Duodenal mucosa (tissue), 2 donors: ENCODE measurements around the gene OR11A1.

Source experiments
- H3K27ac ChIP-seq: one replicate; pipeline ENCODE4 v1.7.0; 2013; ENCODE audit warnings: low read depth, low read length
- H3K27me3 ChIP-seq, 2 donors: one replicate each; pipeline ENCODE4 v1.7.0; 2013; ENCODE audit warnings: low read length in 2 of 2, control low read depth in 1 of 2; ENCODE audit not compliant: insufficient read depth in 2 of 2, control insufficient read depth in 1 of 2
- H3K36me3 ChIP-seq, 2 donors: one replicate each; pipeline ENCODE4 v1.7.0; 2013; ENCODE audit warnings: low read length in 2 of 2, control low read depth in 1 of 2; ENCODE audit not compliant: insufficient read depth in 2 of 2, control insufficient read depth in 1 of 2
- H3K4me1 ChIP-seq, 2 donors: one replicate each; pipeline ENCODE4 v1.7.0; 2013; ENCODE audit warnings: low read length in 2 of 2, control low read depth in 1 of 2; ENCODE audit not compliant: insufficient read depth in 2 of 2, control insufficient read depth in 1 of 2
- H3K4me3 ChIP-seq, 2 donors: one replicate each; pipeline ENCODE4 v1.7.0; 2013; ENCODE audit warnings: low read length in 2 of 2, low read depth in 1 of 2
- H3K9ac ChIP-seq, 2 donors: one replicate each; pipeline ENCODE4 v1.7.0; 2013; ENCODE audit warnings: low read length in 2 of 2, low read depth in 1 of 2
- H3K9me3 ChIP-seq, 2 donors: one replicate each; pipeline ENCODE4 v1.7.0; 2013; ENCODE audit warnings: low read length in 2 of 2, control low read depth in 1 of 2; ENCODE audit not compliant: control insufficient read depth in 1 of 2

The OR11A1 gene

DNA sequence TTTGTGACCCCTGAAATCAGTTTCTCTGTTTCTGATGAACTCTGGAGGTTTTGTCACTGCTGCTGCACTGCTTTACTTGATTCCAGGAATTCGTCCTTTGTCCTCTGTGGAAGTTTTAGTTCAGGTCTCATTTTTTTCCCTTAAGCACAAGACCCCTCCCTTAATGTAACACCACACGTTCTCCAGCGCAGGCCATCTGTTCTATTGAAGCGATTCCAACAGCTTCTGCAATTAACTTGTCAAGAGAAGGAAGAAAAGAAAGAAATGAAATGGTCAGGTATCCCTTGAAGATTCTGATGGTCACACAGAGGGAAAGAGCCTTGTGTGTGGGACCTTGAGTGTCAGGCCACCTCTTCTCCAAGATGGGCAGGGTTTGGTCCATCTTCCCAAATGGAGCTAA lies 38.7 kb upstream of the OR11A1 start:
- Histone ChIP-seq H3K4me3 (no peak overlapping the region), H3K4me1 (no peaks in the 10 kb centered on the region), H3K36me3 (no peaks in the 10 kb centered on the region), H3K9ac (no peak overlapping the region), H3K9me3 (no peaks in the 10 kb centered on the region), H3K27ac (no peak overlapping the region), H3K27me3 (no peaks in the 10 kb centered on the region)

DNA sequence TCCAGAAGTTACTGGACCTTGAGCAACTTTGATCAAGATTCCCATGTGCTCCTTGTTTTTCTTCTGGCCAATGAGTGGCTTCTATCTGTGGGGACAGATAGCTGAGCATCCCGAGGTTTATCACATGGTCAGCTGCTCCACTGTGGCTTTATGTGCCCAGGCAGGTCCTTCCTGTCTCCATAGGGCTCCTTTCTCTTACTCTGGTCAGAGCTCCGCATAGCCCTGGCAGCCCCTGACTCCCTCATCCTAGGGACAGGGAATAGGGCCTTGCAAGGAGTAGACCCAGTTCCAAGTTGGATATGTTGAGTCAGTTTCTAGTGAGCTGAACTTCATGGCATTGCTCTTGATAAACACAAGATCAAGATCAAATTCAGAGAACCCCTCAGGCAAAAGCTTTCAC lies 37.3 kb upstream of the OR11A1 start:
- Histone ChIP-seq H3K36me3 (no peaks in the 10 kb centered on the region), H3K27me3 (no peaks in the 10 kb centered on the region), H3K27ac (no peak overlapping the region), H3K9me3 (no peaks in the 10 kb centered on the region), H3K9ac (no peak overlapping the region), H3K4me3 (no peak overlapping the region), H3K4me1 (no peaks in the 10 kb centered on the region)

DNA sequence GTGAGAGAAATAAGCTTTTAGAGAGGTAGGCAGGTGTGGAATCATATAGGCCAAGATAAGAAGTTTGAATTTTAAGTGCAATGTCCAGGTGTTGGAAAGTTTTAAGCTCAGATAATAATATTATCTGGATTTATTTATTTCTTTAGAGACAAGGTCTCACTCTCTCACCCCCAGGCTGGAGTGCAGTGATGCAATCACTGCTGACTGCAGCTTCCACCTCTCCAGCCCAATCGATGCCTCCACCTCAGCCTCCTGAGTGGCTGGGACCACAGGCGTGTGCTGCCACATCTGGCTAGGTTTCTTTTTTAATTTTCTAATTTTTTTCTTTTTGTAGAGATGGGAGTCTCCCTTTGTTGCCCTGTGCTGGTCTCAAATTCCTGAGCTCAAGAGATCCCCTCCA lies 36.4 kb upstream of the OR11A1 start:
- no peaks in the 10 kb centered on the region for H3K4me1 ChIP-seq
- no peak overlapping the region for H3K4me3 ChIP-seq
- no peaks in the 10 kb centered on the region for H3K9me3 ChIP-seq
- no peaks in the 10 kb centered on the region for H3K27me3 ChIP-seq
- H3K27ac ChIP-seq: no peak overlapping the region
- no peaks in the 10 kb centered on the region for H3K36me3 ChIP-seq
- H3K9ac ChIP-seq: no peak overlapping the region

DNA sequence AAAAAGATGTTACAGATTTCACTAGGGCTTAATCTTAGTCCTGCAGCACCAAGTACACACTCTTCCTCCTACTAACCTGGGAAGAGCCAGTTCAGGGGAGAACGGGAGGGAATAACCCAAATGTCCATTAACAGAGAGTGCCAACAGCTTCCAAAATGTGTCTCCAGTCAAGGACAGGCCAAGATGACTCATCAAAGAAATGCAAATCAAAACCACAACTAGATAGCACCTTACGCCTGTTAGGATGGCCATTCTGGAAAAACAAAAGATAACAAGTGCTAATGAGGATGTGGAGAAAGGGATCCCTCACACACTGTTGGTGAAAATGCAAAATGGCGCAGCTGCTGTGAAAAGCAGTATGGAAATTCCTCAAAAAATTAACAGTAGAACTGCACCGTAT lies 34.7 kb upstream of the OR11A1 start:
- no peak overlapping the region for H3K9ac ChIP-seq
- H3K4me3 ChIP-seq: no peak overlapping the region
- no peaks in the 10 kb centered on the region for H3K9me3 ChIP-seq
- H3K4me1 ChIP-seq: no peaks in the 10 kb centered on the region
- H3K36me3 ChIP-seq: no peaks in the 10 kb centered on the region
- H3K27ac ChIP-seq: no peak overlapping the region
- H3K27me3 ChIP-seq: no peaks in the 10 kb centered on the region

DNA sequence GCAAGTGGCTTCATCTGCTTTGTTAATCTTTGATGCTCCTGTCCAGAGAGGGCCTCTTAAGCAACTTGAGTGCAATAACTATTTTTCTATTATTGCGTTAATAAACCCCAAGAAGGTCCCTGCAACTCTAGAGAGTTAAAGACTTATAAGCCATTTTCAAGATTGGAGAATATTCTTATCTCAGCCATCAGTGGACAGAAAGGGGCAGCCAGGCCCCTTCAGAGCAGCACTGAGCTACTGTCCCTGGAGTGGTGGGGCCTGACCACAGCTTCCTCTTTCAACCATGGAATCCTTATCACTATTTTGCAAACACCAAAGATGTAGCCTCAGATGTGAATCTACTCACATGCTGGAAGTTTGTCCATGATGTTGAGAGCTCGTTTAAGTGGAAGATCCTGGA lies 33.7 kb upstream of the OR11A1 start:
- Histone ChIP-seq H3K4me1 (no peaks in the 10 kb centered on the region), H3K27me3 (no peaks in the 10 kb centered on the region), H3K9ac (no peak overlapping the region)

DNA sequence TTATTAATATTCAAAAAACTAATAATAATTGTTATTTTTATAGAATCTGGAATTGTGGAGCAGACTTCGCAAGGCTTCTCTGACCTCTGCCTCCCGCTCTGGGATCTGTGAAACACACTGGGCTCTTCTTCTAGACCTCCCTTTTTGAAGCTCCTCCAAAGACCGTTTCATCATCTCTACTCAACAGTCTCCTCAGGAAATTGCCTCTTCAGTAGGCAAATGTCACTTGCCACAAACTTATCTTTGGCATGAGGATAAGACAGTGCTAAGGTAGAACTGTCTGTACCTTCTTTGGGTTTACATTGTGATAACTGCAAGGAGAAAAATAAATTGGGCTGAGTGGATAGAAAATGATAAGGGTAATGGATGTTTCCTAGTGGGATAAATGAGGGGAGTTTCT lies 33.2 kb upstream of the OR11A1 start:
- no peaks in the 10 kb centered on the region for H3K36me3 ChIP-seq

More for the DNA sequence above, 33.7 kb upstream of the OR11A1 start:
- no peaks in the 10 kb centered on the region for H3K9me3 ChIP-seq
- H3K27ac ChIP-seq: no peak overlapping the region
- H3K4me3 ChIP-seq: no peak overlapping the region
- H3K36me3 ChIP-seq: no peaks in the 10 kb centered on the region

DNA sequence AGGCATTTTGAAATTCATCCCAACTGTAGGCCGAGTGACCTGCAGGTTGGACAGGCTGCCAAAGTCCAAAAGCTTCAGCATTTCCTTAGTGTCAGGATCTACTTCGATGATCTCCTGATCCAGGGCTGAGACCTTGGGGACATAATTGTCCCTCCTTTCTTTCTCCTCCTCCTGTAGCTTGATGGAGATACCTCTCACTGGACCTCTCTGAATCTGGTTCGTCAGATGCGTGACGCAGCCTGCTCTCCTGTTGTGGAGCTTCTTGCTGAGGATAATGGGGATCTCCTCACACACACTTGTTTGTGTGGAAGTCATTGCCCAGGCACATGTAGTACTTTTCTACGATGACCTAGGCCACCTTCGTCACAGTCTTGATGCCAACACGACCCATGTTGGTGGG lies 32.4 kb upstream of the OR11A1 start:
- Histone ChIP-seq H3K9ac (no peak overlapping the region), H3K4me3 (no peak overlapping the region), H3K27me3 (no peaks in the 10 kb centered on the region), H3K9me3 (no peaks in the 10 kb centered on the region), H3K27ac (no peak overlapping the region), H3K4me1 (no peaks in the 10 kb centered on the region), H3K36me3 (no peaks in the 10 kb centered on the region)

More for the DNA sequence above, 33.2 kb upstream of the OR11A1 start:
- Histone ChIP-seq H3K9me3 (no peaks in the 10 kb centered on the region), H3K9ac (no peak overlapping the region), H3K27ac (no peak overlapping the region), H3K4me3 (no peak overlapping the region), H3K4me1 (no peaks in the 10 kb centered on the region), H3K27me3 (no peaks in the 10 kb centered on the region)

DNA sequence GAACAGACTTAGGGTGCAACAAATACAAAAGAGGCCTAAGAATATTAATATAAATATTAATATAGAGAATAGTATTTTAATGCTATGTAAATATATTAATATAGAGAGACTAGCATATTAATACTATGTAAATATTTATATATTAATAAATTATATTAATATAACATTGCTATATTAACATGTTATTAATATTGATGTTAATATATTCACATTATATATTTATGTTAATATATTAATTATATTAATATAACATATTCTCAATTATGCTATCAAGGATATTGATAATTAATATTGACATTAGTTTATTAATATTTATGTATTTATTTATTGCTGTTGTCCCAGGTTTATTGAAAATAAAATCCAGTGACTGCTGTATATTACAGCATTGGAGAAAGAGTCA lies 32.0 kb upstream of the OR11A1 start:
- no peaks in the 10 kb centered on the region for H3K9me3 ChIP-seq
- no peak overlapping the region for H3K9ac ChIP-seq
- H3K27ac ChIP-seq: no peak overlapping the region
- no peaks in the 10 kb centered on the region for H3K4me1 ChIP-seq
- no peak overlapping the region for H3K4me3 ChIP-seq
- no peaks in the 10 kb centered on the region for H3K36me3 ChIP-seq
- no peaks in the 10 kb centered on the region for H3K27me3 ChIP-seq

DNA sequence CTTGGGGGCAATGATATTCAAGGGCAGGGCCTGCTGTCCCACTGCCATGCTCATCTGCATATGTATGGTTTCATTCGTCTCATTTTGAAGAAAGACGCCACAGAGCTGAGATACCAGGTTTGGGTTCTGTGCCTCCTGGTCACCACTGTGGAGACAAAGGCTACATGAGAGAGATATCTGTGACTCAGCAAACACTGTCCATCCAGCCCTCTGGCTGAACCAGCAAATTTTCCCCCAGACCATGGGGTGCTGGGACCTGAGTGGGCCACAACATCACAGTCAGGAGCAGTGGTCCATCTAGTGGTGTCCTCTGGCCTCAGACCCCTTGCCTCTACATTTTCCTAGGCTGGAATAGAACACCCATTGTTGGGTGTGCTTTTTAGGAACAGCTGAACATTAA lies 30.8 kb upstream of the OR11A1 start, which contains the start of gene MAS1L:
Gene MAS1L (minus strand): TSS at position 297 of the 400 bp plus-strand sequence. CDS start 54 bp downstream, at position 243.
- no peaks in the 10 kb centered on the region for H3K36me3 ChIP-seq
- no peaks in the 10 kb centered on the region for H3K4me1 ChIP-seq
- no peak within 1 kb of the TSS for H3K9ac ChIP-seq
- H3K4me3 ChIP-seq: no peak within 1 kb of the TSS
- no peak within 1 kb of the TSS for H3K27ac ChIP-seq
- no peaks in the 10 kb centered on the region for H3K9me3 ChIP-seq
- H3K27me3 ChIP-seq: no peaks in the 10 kb centered on the region

DNA sequence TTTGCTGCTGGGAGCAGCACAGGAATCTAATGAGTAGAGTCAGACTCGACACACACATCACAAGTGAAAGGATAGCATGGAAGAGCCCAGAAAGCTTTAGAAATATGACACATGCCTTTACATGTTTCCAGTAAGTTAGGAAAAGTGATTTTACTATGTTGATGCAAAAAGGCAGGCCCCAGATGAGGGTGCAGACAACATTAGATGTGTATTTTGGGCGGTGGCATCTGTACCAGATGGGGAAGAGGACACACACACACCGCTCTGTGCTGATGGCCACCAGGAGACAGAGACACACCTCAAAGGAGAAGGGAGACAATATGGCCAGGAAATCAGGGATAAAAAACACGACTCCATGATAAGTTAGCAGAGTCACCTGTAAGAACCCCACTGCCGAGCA lies 30.3 kb upstream of the OR11A1 start:
- Histone ChIP-seq H3K27ac (no peak overlapping the region), H3K36me3 (no peaks in the 10 kb centered on the region), H3K9me3 (no peaks in the 10 kb centered on the region), H3K27me3 (no peaks in the 10 kb centered on the region), H3K4me3 (no peak overlapping the region), H3K4me1 (no peaks in the 10 kb centered on the region), H3K9ac (no peak overlapping the region)

DNA sequence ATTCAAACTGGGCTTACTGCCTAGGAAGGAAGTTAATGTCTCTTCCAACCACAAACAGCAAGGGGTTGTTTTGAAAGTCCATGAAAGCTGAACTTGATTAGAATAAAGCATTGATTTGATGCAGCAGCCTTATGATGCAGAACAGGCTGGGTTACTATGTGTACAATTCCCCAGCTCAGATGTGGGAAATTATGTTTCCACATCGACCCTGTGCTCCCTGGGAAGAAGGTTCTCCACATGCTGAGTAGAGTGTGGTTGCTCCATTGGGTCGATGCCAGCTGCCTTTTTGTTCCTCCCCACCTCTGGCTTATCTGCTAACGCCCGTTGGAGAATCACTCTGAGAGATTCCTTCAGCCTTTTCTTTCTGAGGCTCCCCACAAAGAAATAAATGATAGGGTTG lies 29.7 kb upstream of the OR11A1 start:
- no peak overlapping the region for H3K9ac ChIP-seq
- no peak overlapping the region for H3K27ac ChIP-seq
- H3K9me3 ChIP-seq: no peaks in the 10 kb centered on the region
- H3K27me3 ChIP-seq: no peaks in the 10 kb centered on the region
- H3K4me3 ChIP-seq: no peak overlapping the region
- H3K4me1 ChIP-seq: no peaks in the 10 kb centered on the region
- no peaks in the 10 kb centered on the region for H3K36me3 ChIP-seq
